AG04450 (cell line): ENCODE data around the gene VAC14. TPM values are rescaled to one million over a fixed set of nuclear protein-coding genes. Genes with fewer than 3 reads are reported as not detected.
A peak's percentile ranks its signal among the peaks of the same experiment; 100 is the strongest.

Experiments used
- CTCF ChIA-PET: fragments of 300-600, 350-600 bp; formaldehyde crosslinking; extraction: SDS; loops from one replicate; lab custom pipeline; 2022; ENCODE audit warnings: antibody characterized with exemption, inconsistent platforms; lab: Charles Lee
- POLR2A ChIA-PET: fragments of 350-600 bp; formaldehyde crosslinking; extraction: SDS; loops from one replicate; lab custom pipeline; 2021; ENCODE audit warnings: antibody characterized with exemption, inconsistent platforms; lab: Yijun Ruan, JAX
- DNase-seq: peaks from one replicate; pipeline ENCODE4 v3.0.0-alpha.2; 2011; ENCODE audit warnings: low read depth, low spot score
- H3K27ac ChIP-seq: one replicate; pipeline ENCODE4 v1.5.1; 2012; ENCODE audit warnings: low read depth, low read length, control low read depth
- H3K27me3 ChIP-seq: one replicate; pipeline ENCODE4 v1.6.0; 2012; ENCODE audit warnings: low read length; ENCODE audit not compliant: control insufficient read depth, insufficient read depth
- H3K4me3 ChIP-seq: 2 replicates; pipeline ENCODE4 v1.5.1; 2011; ENCODE audit warnings: mild to moderate bottlenecking, low read depth, low read length, control low read depth
- H3K9me3 ChIP-seq: 2 replicates; pipeline ENCODE4 v1.5.1; 2012; ENCODE audit warnings: low read length; ENCODE audit not compliant: control insufficient read depth, insufficient read depth
- CTCF ChIP-seq: IDR thresholded peaks from 2 replicates; pipeline ENCODE4 v1.5.1; 2011; ENCODE audit warnings: low read depth, low read length, control low read depth, inconsistent platforms
- polyA plus RNA-seq: library from polyadenylated mRNA; depleted of rRNA; stranded (reverse); fragments of >200 nt; gene quantifications from 2 replicates; pipeline ENCODE4 v1.2.3, GENCODE V29; 2011

The VAC14 gene
- polyA plus RNA-seq, 1 experiment = 30.2 TPM

GRCh38 chr16:70741783-70742125 lies 59.2 kb downstream of the VAC14 start:
- DNase-seq = no peak
- no peak for TF ChIP-seq CTCF
- CTCF ChIA-PET = interaction anchor here (0.6 to 1.3 kb wide), 2 partner anchors 30 to 1213 kb away, joined by 4 to 5 read pairs; no protein-coding TSS in a partner anchor
- H3K27ac ChIP-seq = peak overlapping the region; percentile 93
- POLR2A ChIA-PET = interaction anchor here (1.2 to 1.6 kb wide), 3 partner anchors 9 to 39 kb away, joined by 4 to 11 read pairs (median 7); no protein-coding TSS in a partner anchor
- H3K4me3 ChIP-seq = no peak overlapping the region
- H3K27me3 ChIP-seq = no peaks in the 10 kb centered on the region
- H3K9me3 ChIP-seq = peaks cover 8% of the 10 kb centered on the region; the same call in 1 of the 2 replicates

- no peak overlapping the region for H3K4me3 ChIP-seq
- H3K9me3 ChIP-seq = peaks cover 8% of the 10 kb centered on the region; the same call in 1 of the 2 replicates
- H3K27me3 ChIP-seq = no peaks in the 10 kb centered on the region
- ChIA-PET POLR2A (interaction anchor here (0.7 to 1.6 kb wide), 4 partner anchors 10 to 38 kb away, joined by 4 to 11 read pairs (median 6); no protein-coding TSS in a partner anchor), CTCF (interaction anchor here (0.6 to 1.3 kb wide), 2 partner anchors 31 to 1213 kb away, joined by 4 to 5 read pairs; no protein-coding TSS in a partner anchor)
- no peak for DNase-seq
- TF ChIP-seq CTCF = no peak
- H3K27ac ChIP-seq = peak overlapping the region; percentile 93
Observed at GRCh38 chr16:70740914-70741782, 59.8 kb downstream of the VAC14 start.

- Histone ChIP-seq H3K27ac (peak overlapping the region; percentile 93), H3K4me3 (no peak overlapping the region), H3K9me3 (peaks cover 8% of the 10 kb centered on the region; the same call in 1 of the 2 replicates), H3K27me3 (no peaks in the 10 kb centered on the region)
- ChIA-PET POLR2A (interaction anchor here (1.2 to 1.6 kb wide), 2 partner anchors 21 to 37 kb away, joined by 4 to 7 read pairs; no protein-coding TSS in a partner anchor), CTCF (no interaction called here)
- DNase-seq = no peak
- TF ChIP-seq CTCF = no peak
Observed at GRCh38 chr16:70740174-70740913, 60.6 kb downstream of the VAC14 start.

GRCh38 chr16:70739389-70739788 lies 61.6 kb downstream of the VAC14 start:
- Histone ChIP-seq H3K27ac (no peak overlapping the region), H3K9me3 (peaks cover 8% of the 10 kb centered on the region; the same call in 1 of the 2 replicates), H3K4me3 (no peak overlapping the region), H3K27me3 (no peaks in the 10 kb centered on the region)
- TF ChIP-seq CTCF = no peak
- ChIA-PET CTCF (interaction anchor here (0.7 to 3.3 kb wide), 11 partner anchors 11 to 59 kb away, joined by 3 to 30 read pairs (median 9); no protein-coding TSS in a partner anchor), POLR2A (interaction anchor here (1.2 kb wide), 1 partner anchor 51 kb away, joined by 6 read pairs; no protein-coding TSS in a partner anchor)
- DNase-seq = no peak
